Glomerular visceral epithelial cell (primary cell): ENCODE measurements around the gene ZNF69.
"Not testable (repeated sequence)": the region's sequence is repeated elsewhere in the genome, so short reads cannot be mapped to it uniquely, and the experiment has no call there.

Experiments used
- DNase-seq: peaks from one replicate; pipeline ENCODE4 v3.0.0-alpha.2; 2016; ENCODE audit errors: extremely low spot score

The ZNF69 gene

DNA sequence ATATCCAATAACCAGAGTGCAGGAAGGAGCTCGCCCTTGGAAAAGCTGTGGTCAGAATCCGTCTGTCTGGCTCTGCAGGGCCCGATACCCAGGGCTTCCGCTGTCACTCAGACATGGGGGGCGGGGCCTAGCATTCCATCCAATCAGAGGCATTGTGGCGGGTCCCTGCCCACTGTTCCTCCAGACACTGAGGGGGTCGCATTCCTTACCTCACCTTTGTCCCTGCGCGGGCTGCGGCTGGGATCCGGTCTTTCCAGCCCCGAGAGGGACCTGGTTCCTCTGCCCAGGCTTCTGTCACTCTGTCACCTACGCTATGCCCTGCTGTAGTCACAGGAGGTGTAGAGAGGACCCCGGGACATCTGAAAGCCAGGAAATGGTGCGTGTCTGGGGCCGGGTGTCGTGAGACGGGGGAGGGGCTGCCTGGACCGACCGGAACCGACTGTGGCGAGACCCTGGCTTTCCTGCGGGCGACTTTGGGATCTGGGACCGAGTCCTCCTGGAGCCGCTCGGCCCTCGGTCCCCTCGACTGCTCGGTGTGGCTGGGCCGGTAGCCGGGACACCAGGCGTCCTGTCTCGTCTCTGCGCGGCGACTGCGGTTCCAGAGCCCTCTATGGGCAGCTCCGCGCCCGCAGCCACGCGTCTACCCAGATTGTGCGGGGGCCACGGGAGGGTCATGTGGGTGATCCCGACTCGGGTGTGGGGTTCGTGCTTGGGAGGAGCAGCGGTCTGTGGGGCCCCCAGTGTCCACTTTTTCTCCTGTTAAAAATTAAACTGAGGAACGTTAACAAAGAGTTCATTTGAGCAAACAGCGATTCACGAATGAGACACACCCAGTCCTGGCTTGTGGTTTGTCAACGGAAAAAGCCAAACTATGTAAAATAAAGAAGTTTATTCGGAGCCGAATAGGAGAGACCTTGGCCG, at the start of gene ZNF69:
TSS of gene ZNF69 (plus strand) at position 172 of the 921 bp plus-strand sequence. CDS start at position 314, 142 bp downstream.
- DNase-seq: peak; percentile 87

DNA sequence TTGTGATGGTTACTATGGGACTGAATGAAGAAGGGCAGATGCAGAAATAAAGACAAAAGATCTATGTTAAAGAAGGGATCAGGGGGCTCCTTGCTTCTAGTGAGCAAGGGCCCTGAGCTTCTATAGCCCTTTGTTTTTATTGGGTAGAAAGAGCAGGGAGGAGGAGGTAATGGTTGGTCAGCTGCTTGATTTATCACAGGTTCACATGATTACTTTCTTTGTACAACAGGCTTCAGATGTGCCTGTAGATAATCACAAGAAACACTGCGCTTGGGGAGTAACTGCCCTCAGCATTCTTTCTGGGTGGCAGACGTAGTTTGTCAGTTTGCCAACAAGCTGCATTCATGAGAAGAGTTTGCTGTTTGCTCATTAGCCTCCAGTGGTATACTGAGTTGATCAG, 43.9 kb upstream of the ZNF69 start:
- no peak for DNase-seq

DNA sequence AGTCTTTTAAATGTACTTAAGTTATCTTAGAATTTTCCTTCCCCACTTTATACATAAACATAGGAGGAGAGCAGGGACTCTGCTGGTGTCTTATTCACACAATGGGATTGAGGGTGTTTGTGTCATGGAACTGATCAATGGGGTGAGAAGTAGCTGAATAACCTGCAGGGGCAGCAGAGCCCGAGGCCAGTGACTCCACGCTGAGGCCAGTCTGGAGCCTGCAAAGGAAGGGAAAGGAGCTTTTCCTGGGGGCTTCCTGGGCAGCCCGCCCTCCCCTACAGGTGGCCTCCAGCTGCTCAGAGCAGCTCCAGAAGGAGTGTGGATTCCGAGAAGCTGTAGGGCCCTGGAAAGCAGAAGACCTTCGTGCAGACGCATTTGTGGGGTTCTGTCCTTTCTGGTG, 40.0 kb upstream of the ZNF69 start:
- DNase-seq: not testable (repeated sequence)

DNA sequence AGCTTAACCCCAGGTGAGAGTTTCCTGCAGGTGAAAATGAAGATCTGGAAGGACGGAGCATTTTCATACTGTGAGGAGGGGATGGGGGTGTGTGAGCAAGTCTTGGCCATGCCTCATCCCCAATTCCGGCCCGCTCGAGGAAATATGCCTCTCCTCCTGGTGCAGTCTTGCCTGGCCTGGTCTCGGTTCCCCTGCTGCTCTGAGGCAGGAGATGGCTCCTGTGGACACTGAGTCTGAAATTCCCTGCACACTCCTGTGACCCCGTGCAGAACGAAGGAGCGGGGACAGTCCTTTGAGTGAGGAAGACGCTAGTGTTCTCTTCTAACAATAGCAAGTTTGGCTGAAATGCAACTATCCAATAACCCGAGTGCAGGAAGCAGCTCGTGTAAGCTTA, 39.4 kb upstream of the ZNF69 start:
- DNase-seq: no peak

DNA sequence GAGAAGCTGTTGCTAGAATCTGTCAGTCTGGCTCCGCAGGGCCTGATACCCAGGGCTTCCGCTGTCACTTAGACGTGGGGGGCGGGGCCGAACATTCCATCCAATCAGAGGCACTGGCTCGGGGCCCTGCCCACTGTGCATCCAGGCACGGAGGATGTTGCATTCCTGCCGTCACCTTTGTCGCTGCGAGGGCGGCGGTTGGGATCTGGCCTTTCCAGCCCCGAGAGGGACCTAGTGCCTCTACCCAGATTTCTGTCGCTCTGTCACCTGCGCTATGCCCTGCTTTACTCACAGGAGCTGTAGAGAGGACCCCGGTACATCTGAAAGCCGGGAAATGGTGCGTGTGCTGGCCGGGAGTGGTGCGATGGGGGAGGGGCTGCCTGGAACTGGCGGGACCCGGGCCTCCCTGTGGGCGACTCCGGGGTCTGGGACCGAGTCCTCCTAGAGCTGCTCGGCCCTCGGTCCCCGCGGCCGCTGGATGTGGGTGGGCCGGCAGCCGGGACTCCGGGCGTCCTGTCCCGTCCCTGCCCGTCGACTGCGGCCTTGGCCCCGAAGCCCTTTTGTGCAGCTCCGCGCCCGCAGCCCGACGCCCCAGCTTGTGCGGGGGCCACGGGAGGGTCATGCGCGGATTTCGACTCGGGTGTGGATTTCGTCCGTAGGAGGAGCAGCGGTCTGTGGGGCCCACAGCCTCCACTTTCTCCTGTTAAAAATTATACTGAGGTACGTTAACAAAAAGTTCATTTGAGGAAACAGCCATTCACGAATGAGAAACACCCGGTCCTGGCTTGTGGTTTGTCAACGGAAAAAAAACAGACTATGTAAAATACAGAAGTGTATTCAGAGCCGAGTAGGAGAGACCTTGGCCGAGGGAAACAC, 38.8 kb upstream of the ZNF69 start, which contains the start of gene ZNF439:
TSS of gene ZNF439 (plus strand) at position 133 of the 876 bp plus-strand sequence. CDS start at position 275, 142 bp downstream.
- DNase-seq: peak; percentile 27

DNA sequence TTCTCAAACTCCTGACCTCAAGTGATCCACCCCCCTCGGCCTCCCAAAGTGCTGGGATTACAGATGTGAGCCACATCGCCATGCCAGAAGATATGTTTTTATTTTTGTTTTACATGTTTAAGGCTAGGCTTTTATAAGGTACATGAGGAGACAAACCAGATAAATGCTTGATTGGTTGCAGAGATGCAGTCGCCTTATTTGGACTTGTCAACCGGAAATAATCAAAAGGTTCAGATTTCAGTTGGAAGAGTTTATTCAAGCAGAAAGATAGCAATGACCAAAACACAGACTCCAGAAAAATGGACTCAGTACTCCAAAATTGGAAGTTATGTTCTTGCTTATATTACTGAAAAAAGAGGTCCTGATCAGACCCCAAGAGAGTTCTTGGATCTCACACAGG, 37.3 kb upstream of the ZNF69 start:
- DNase-seq: not testable (repeated sequence)

DNA sequence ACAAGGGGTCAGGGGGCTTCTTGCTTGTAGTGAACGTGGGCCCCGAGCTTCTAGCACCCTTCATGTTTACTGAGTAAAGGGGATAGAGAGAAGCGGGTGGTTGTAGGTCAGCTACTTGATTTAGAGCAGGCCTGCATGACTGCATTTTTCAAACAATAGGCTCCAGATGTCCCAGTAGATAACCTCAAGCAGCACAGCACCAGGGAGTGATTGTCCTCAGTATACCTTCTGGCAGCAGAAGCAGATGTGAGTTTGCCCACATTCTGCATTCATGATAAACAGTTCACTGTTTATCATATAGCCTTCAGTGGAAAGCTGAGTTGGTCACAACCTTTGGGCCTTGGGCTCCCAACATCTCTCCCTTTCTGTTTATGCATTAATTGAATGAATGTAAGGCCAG, 34.2 kb upstream of the ZNF69 start:
- no peak for DNase-seq

DNA sequence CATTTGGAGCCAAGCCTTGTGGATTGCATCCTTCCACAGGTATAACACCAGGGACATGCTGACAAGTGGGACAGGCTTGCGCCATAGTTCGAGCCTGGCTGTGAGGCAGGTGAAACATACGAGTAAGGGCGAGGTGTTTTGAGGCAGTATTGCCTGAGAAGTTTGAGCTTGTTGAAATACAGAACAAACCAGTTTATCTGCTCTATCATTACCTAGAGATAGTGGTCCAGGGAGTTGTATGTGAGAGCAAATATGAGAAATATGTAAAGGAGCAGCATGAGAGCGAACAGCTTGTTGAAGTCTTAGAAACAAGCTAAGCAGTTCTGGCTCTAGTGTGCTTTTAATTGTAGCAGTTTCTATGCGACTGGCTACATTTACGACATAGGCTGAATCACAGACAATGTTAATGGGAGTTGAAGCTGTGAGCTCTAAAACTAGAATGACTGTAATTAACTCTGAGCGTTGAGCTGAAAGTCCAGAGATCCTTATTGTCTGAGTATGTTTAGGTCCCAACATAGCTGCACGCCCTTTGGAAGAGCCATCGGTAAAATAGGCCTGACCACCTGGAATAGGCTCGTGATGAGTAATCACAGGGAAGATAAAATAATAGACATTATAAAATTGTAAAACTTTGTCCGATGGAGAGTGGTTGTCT, 30.9 kb upstream of the ZNF69 start:
- no peak for DNase-seq

DNA sequence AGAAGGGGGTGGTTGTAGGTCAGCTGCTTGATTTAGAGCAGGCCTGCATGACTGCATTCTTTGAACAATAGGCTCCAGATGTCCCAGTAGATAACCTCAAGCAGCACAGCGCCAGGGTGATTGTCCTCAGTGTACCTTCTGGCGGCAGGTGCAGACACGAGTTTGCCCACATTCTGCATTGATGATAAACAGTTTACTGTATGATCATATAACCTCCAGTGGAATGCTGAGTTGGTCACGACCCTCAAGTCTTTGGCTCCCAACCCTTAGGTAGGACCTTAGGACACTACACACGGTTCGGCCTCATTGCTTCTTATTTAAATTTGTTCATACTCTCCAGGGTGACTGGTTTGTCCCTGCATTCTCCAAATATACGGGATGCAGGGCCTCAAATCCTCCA, 26.9 kb upstream of the ZNF69 start:
- DNase-seq: no peak

DNA sequence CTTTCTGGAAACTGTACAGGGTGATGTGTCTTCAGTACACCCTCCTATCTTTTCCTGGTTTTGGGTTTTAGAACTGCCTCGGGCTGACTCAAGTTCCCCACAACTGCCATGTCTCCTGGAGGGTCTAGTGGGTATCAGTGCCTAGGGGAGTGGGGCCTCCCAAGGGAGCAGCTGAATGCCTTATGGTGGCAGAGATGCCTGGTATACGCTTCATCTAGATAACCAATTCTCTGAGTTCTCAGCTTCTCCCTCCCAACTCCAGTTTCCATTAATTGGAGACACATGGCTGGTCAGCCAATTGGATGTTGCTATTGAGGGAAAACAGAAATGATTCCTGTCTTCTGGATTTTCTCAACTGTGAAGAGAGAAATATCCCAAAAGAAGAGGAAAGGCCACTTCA, 26.3 kb upstream of the ZNF69 start:
- no peak for DNase-seq

DNA sequence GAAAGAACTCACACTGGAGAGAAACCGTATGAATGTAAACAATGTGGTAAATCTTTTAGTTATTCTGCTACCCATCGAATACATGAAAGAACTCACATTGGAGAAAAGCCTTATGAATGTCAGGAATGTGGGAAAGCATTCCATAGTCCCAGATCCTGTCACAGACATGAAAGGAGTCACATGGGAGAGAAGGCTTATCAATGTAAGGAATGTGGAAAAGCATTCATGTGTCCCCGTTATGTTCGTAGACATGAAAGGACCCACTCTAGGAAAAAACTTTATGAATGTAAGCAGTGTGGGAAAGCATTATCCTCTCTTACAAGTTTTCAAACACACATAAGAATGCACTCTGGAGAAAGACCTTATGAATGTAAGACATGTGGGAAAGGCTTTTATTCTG, 19.8 kb upstream of the ZNF69 start:
- not testable (repeated sequence) for DNase-seq

DNA sequence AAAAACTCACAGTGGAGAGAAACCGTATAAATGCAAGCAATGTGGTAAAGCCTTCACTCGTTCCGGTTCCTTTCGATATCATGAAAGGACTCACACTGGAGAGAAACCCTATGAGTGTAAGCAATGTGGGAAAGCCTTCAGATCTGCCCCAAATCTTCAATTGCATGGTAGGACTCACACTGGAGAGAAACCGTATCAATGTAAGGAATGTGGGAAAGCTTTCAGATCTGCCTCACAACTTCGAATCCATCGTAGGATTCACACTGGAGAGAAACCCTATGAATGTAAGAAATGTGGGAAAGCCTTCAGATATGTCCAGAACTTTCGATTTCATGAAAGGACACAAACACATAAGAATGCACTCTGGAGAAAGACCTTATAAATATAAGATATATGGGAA, 19.4 kb upstream of the ZNF69 start:
- DNase-seq: no peak

DNA sequence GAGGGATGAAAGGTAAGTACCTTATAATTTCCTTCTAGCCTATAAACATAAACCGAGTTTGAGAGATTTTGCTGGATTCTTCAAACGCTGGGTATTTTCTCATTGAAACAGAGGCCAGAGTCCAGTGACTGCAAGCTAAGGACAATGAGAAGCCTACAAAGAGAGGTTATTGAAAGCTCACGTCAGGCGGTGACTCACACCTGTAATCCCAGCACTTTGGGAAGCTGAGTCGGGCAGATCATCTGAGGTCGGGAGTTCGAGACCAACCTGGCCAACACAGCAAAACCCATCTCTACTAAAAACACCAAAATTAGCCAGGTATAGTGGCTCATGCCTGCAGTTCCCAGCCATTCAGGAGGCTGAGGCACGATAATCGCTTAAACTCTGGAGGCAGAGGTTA, 15.0 kb upstream of the ZNF69 start:
- no peak for DNase-seq

DNA sequence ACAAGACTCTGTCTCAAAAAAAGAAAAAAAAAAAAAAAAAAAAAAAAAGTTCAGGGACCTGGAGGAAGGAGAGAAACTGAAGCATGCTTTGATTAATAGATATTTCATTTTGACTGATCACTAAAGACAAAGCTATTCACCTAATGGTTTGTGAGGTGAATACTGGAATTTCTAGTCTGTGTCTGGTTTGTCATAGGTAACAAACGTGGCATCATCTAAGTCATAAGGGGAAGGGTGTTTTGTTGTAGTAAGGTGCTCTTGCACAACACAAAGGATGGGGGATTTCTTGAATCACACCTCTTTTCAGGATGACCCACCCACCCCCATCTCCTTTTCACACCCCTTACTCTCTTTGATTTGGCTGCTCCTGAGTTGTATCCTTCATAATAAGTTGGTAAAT, 13.8 kb upstream of the ZNF69 start:
- DNase-seq: no peak

DNA sequence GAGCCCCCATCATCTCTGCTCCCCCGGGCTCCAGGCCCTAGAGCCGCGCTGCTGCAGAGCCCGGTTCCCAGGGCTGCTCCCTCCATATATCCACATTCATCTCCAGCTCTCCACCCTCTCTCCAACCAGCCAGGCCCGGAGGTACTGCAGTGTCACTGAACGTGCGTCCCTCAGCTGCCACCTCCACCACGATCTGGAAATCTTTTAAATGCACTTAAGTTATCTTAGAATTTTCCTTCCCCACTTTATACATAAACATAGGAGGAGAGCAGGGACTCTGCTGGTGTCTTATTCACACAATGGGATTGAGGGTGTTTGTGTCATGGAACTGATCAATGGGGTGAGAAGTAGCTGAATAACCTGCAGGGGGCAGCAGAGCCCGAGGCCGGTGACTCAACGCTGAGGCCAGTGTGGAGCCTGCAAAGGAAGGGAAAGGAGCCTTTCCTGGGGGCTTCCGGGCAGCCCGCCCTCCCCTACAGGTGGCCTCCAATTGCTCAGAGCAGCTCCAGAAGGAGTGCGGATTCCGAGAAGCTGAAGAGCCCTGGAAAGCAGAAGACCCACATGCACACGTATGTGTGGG, 7.8 kb upstream of the ZNF69 start:
- not testable (repeated sequence) for DNase-seq

DNA sequence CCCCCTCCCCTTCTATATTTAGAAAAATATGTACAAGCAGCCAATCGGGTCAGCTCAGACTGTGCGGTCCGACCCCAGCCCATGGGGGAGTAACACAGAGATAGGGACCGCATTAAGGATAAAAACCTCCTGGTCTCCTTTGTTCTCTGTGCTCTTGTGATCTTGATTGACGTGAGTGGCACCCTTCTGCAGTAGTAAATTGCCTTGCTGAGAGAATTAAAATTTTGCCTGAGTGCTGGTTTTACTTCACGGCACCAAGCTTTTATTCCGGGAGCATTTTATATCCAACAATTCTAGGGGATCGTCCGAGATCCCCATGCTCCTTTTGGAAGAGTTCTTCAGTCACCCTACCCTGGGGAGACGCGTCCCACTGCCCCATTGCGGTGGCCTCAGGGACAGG, 7.0 kb upstream of the ZNF69 start:
- no peak for DNase-seq

DNA sequence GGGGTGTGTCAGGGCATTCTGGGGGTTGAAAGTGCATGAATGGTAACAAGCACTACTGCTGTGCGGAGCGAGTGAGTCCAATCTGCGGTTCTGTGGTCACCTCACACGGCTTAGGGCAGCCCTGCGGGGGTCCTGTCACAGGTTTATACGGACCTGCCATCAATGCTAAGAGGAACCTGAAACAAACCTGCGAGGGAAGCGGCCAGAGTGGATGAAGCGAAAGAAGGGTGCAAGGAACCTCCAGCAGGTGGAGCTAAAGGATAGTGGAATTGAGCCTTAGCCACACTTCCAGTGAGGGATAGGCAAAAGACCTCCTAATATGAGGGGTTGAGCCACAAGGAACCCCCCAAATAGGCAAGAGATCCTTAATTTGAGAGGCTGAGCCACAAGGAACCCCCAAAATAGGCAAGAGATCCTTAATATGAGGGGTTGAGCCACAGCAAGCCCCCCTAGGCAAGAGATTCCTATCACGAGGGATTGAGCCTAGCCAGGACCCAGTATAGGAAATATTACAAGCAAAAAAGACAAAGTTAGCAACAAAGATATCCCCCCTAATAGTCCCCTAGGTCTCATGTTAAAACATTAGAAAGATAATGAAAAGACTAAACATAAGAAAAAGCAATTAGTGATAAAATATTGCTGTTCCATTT, 6.3 kb upstream of the ZNF69 start:
- peak; percentile 43 for DNase-seq

DNA sequence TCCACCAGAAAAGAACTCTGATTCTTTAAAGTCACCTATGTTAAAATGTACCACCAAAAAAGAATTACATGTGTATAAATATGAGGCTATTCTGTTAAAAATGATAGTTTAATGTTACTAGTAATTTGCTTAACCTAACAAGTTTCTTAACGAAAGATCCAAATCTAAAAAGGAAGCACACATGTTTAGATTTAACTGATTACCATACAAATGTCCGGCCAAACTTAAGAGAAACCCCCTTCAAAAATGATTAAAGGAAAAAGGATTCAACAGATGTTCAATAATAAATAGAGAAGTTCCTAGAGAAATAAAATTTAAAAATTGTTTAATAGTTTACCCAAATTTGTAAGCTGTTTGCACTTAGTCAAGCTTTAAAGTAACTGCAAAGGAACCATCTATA, 5.0 kb upstream of the ZNF69 start:
- no peak for DNase-seq

DNA sequence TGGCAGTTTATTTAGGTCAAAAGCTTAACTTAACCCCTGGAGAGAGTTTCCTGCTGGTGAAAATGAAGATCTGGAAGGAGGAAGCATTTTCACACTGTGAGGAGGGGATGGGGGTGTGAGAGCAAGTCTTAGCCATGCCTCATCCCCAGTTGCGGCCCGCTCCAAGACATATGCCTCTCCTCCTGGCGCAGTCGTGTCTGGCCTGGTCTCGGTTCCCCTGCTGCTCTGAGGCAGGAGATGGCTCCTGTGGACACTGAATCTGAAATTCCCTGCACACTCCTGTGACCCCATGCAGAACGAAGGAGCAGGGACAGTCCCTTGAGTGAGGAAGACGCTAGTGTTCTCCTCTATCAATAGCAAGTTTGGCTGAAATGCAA, 360 bp upstream of the ZNF69 start:
- DNase-seq: no peak

DNA sequence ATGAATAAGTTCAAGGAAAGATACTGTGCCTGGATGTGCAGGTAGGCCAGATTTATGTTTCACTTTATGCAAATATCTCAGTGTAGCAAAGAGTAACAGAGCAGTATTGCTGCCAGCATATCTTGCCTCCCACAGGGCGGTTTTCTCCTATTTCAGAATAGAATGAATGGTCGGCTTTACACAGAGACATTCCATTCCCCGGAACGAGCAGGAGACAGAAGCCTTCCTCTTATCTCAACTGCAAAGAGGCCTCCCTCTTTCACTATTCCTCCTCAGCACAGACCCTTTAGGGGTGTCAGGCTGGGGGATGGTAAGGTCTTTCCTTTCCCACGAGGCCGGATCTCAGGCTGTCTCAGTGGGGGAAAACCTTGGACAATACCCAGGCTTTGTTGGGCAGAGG, 2.3 kb downstream of the ZNF69 start:
- DNase-seq: not testable (repeated sequence)

DNA sequence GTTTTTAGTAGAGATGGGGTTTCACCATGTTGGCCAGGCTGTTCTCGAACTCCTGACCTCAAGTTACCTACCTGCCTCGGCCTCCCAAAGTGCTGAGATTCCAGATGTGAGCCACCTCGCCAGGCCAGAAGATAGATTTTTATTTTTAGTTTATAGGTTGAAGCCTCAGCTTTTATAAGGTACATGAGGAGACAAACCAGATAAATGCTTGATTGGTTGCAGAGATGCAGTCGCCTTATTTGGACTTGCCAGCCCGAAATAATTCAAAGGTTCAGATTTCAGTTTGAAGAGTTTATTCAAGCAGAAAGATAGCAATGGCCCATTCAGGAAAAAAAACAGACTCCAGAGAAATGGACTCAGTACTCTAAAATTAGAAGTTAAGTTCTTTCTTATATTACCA, 3.1 kb downstream of the ZNF69 start:
- DNase-seq: no peak
